Mucosa of rectum (tissue), 2 donors: ENCODE results near the gene FKBP2.

Experiments used
- H3K27ac ChIP-seq, 2 donors: one replicate each; pipeline ENCODE4 v1.7.0; 2013; ENCODE audit warnings: inconsistent platforms in 2 of 2, low read depth in 2 of 2, low read length in 2 of 2
- H3K27me3 ChIP-seq, 2 donors: one replicate each; pipeline ENCODE4 v1.7.0; 2013; ENCODE audit warnings: low read length in 2 of 2; ENCODE audit not compliant: control insufficient read depth in 2 of 2, insufficient read depth in 2 of 2
- H3K36me3 ChIP-seq, 2 donors: one replicate each; pipeline ENCODE4 v1.7.0; 2013; ENCODE audit warnings: low read length in 2 of 2; ENCODE audit not compliant: control insufficient read depth in 2 of 2, insufficient read depth in 2 of 2
- H3K4me1 ChIP-seq, 2 donors: one replicate each; pipeline ENCODE4 v1.7.0; 2013; ENCODE audit warnings: low read length in 2 of 2, mild to moderate bottlenecking in 1 of 2; ENCODE audit not compliant: control insufficient read depth in 2 of 2, insufficient read depth in 2 of 2
- H3K4me3 ChIP-seq, 2 donors: one replicate each; pipeline ENCODE4 v1.7.0; 2013; ENCODE audit warnings: low read length in 2 of 2
- H3K9ac ChIP-seq, 2 donors: one replicate each; pipeline ENCODE4 v1.7.0; 2013; ENCODE audit warnings: low read length in 2 of 2, low read depth in 1 of 2, mild to moderate bottlenecking in 1 of 2
- H3K9me3 ChIP-seq, 2 donors: one replicate each; pipeline ENCODE4 v1.7.0; 2013; ENCODE audit warnings: low read length in 2 of 2; ENCODE audit not compliant: control insufficient read depth in 2 of 2
- donor health status: healthy.
- donor health status: Normal muscosa, but diverticular disease.

FKBP2 gene

DNA sequence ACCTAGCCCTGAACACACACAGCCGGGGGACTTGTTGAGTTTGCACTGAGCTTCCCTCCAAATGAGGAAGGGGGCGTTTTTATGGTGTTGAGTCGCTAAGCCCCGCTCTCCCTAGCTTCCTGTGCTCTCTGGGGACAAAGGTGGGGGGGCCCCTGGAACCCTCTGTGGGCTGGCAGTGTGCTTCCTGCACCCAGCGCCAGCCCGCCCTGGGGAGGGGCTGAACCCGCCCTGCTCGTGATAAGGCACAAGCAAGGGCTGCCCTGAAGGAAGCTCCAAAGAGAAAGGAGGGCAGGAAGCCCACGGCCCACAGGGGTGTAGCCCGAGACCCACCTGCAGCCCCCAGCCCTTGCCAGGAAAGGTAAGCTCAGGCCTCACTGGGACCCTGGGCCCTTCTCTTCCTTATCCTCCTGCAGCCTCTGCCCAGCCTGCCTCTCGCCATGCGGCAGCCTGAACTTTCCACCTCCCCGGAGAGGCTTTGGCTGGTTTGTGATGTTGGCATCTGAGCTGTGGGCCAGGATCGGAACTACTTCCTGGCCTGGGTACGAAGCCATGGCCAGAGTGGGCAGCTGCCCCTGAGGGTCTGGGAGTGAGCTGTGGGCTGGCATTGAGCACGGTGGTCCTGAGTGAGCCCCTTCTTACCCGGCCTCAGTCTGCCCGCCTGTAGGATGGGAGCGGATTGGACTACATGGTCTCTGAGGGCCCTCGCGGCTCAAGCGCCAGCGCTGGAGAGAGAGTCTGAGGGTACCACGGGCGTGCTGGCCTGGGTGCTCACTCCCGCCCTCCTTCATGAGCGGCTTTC lies 34.2 kb upstream of the FKBP2 start, which contains the start of gene FERMT3:
Gene FERMT3 (plus strand): TSS at position 265 of the 799 bp plus-strand sequence. CDS start 644 bp downstream, outside the sequence.
- Histone ChIP-seq H3K9ac (peak within 1 kb of the TSS; percentile 85 to 92), H3K36me3 (peaks cover 22 to 29% of the 10 kb centered on the region in 2 donors), H3K27ac (peak within 1 kb of the TSS; percentile 74 to 93), H3K4me3 (peak within 1 kb of the TSS; percentile 68 to 78), H3K4me1 (peaks cover 24 to 26% of the 10 kb centered on the region in 2 donors), H3K27me3 (no peaks in the 10 kb centered on the region), H3K9me3 (no peaks in the 10 kb centered on the region)

DNA sequence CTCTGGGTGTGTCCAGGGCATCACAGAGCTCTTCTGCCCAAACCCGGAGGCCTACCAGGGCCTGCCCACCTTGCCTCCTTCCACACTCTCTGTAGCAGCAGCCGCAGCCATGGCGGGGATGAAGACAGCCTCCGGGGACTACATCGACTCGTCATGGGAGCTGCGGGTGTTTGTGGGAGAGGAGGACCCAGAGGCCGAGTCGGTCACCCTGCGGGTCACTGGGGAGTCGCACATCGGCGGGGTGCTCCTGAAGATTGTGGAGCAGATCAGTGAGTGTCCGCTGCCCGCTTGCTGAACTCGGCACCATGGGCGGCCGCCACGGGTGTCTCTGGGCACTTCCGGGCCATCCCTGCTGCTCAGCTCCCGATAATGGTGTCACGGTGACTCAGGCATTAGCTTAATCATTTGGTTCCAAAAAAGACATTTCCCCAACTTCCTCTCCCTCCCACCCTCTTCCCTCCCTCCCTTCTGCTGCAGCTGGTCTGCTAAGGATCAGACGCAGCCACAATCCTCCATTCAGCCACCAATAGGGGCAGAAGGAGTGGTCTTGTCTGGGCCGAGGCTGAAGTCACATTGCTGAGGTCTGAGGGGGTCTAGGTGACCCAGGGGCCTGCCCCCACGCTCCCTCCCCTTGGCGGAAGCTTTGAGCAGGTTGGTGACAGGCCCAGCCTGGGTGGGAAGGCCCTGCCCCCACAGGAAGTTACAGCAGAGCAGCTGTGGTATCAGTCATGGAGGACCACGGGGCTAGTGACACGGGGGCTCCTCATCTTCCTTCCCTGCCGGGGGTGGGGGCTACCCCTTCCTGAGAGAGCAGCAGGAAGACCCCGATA lies 33.4 kb upstream of the FKBP2 start:
- Histone ChIP-seq H3K36me3 (peaks cover 17 to 30% of the 10 kb centered on the region in 2 donors), H3K9me3 (no peaks in the 10 kb centered on the region), H3K27ac (peak overlapping the region; percentile 74 to 93), H3K9ac (peak overlapping the region; percentile 85 to 92), H3K27me3 (no peaks in the 10 kb centered on the region), H3K4me1 (peaks cover 24 to 26% of the 10 kb centered on the region in 2 donors), H3K4me3 (peak overlapping the region; percentile 68 to 78)

DNA sequence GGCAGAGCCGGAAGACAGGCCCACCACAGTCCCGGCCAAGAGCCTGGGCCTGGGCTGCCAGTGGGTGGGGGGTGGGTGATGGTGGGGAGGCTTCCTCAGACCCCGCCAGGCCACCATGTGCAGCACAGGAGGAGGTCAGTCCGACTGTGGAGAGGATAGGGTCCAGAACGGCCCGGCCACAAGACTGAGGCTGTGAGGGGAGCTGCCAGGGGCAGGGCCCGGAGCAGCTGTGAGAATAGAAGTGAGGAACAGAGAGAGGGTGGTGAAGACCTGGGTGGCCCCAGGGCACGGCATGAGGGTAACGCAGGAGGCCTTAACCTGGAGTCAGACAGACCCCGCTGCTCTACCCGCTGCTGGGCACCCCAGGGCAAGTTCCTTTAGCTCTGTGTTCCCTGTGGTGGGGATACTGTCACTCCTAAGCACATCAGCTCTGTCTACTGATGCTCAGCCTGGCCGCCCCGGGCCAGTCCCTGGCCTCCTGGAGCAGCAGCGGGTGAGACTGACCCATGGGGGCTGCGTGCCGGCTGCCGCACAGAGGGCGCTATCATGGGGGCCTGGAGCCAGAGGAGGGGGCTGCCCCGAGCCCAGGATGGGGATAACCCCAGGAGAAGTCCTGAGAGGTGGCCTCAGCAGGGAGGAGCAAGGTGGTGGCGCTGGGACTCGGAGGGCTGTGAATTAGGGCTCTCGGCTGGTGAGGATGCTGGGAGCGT lies 32.7 kb upstream of the FKBP2 start:
- peaks cover 9 to 23% of the 10 kb centered on the region in 2 donors for H3K36me3 ChIP-seq
- no peaks in the 10 kb centered on the region for H3K9me3 ChIP-seq
- peaks cover 24 to 26% of the 10 kb centered on the region in 2 donors for H3K4me1 ChIP-seq
- no peaks in the 10 kb centered on the region for H3K27me3 ChIP-seq
- peak overlapping the region; percentile 85 to 92 for H3K9ac ChIP-seq
- peak overlapping the region; percentile 74 to 93 for H3K27ac ChIP-seq
- H3K4me3 ChIP-seq, result peak overlapping the region; percentile 68 to 78

DNA sequence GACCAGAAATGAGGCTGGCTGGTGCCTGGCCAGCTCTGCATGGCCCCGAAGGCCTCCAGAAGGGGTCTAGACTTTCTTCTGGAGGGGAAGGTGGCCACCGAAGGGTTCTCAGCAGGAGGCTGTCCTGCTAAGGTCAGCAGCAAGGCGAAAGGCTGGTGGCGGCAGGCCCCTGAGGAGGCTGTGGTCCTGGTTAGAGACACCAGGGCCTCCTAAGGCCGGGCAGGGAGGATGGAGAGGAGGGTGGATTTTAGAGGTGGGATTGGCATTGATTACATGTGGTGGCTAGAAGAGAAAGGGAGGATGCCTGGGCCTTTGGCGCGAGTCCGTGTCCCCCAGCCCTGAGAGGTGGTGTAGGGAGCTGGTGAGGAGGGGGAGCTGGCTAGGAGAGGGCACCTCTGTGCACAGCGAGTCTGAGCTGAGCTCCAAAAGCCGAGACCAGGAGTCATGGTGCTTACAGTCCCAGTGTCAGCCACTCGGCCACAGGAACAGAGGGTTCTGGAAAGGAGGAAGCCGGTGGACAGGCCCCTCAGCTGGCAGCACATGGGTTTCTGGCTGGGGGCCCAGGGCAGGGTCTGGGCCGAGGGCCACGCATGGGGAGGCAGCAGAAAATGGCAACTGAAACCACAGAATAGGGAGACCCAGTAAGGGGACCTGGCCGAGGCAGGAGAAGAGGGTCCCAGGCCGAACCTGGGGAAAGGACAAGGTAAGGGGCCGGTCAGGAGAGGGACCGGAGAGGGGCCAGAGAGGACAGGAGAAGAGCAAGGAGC lies 31.9 kb upstream of the FKBP2 start:
- Histone ChIP-seq H3K27me3 (no peaks in the 10 kb centered on the region), H3K4me1 (peaks cover 24 to 26% of the 10 kb centered on the region in 2 donors), H3K9me3 (no peaks in the 10 kb centered on the region), H3K9ac (no peak overlapping the region), H3K27ac (no peak overlapping the region), H3K4me3 (no peak overlapping the region), H3K36me3 (peaks cover 2 to 15% of the 10 kb centered on the region in 2 donors)

DNA sequence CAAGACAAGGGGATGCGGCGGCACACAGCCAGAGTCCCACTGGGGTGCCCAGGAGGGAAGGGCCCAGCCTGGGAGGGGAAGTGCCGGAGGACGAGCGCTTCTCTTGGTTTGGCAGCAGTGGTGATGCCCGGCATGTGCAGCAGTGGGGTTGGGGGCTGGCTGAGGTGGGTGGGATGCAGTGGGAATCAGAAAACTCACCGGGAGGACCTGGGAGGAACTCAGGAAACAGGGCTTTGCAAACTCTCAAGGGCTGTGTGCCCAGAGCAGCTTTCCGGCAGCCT lies 31.4 kb upstream of the FKBP2 start:
- H3K9ac ChIP-seq, result no peak overlapping the region
- no peak overlapping the region for H3K27ac ChIP-seq
- peaks cover 0 to 11% of the 10 kb centered on the region in 2 donors for H3K36me3 ChIP-seq
- peaks cover 24 to 26% of the 10 kb centered on the region in 2 donors for H3K4me1 ChIP-seq
- H3K4me3 ChIP-seq, result no peak overlapping the region
- no peaks in the 10 kb centered on the region for H3K9me3 ChIP-seq
- H3K27me3 ChIP-seq, result no peaks in the 10 kb centered on the region

DNA sequence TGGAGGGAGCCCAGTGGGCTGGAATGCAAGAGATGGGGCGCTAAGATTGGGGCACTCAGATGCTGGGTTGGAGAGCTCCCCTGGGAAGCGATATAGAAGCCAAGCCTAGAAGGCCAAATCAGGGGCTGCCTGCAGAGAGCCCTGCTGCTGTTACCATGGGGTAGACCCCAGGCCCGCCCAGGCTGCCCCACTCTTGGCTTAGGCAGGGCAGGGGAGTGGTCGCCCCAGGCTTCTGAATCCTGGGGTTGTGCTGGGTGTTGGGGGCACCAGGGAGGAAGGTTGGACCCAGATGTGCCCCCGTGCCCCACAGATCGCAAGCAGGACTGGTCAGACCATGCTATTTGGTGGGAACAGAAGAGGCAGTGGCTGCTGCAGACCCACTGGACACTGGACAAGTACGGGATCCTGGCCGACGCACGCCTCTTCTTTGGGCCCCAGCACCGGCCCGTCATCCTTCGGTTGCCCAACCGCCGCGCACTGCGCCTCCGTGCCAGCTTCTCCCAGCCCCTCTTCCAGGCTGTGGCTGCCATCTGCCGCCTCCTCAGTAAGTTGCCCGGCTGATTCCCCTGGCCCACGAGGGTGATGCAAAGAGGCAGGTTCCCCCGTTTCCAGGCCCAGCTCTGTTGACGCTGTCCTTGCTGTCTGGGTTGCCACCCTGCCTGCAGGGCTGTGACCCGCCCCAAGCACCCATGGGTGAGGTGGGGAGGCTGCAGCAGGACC lies 30.4 kb upstream of the FKBP2 start:
- no peak overlapping the region for H3K4me3 ChIP-seq
- H3K9me3 ChIP-seq, result no peaks in the 10 kb centered on the region
- no peaks in the 10 kb centered on the region for H3K27me3 ChIP-seq
- H3K27ac ChIP-seq, result no peak overlapping the region
- H3K9ac ChIP-seq, result no peak overlapping the region
- H3K36me3 ChIP-seq, result peaks cover 0 to 13% of the 10 kb centered on the region in 2 donors
- H3K4me1 ChIP-seq, result peaks cover 18 to 21% of the 10 kb centered on the region in 2 donors

DNA sequence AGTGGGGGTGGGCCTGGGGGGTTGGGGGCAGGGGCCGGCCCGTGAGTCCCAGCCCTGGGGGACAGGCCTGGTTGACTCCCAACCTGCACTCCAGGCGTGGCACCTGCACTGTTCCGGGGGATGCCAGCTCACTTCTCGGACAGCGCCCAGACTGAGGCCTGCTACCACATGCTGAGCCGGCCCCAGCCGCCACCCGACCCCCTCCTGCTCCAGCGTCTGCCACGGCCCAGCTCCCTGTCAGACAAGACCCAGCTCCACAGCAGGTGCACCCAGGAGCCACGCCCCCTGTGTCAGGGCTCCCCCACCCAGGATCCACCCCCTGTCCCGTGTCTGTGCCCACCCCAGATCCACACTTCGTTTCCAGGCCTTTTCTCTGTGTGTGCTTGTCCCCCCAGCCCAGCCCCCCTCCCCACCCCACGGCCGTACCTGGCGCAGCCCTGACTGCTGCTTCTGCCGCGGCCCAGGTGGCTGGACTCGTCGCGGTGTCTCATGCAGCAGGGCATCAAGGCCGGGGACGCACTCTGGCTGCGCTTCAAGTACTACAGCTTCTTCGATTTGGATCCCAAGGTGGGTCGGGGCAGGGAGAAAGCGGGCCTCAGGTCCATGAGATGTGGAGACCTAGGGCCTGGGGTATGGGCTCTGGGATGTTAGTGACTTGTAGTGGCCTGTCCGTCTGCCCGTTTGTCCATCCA lies 29.6 kb upstream of the FKBP2 start:
- Histone ChIP-seq H3K27me3 (no peaks in the 10 kb centered on the region), H3K27ac (no peak overlapping the region), H3K9ac (no peak overlapping the region), H3K4me1 (peaks cover 11 to 12% of the 10 kb centered on the region in 2 donors), H3K9me3 (no peaks in the 10 kb centered on the region), H3K36me3 (peaks cover 0 to 13% of the 10 kb centered on the region in 2 donors), H3K4me3 (no peak overlapping the region)

DNA sequence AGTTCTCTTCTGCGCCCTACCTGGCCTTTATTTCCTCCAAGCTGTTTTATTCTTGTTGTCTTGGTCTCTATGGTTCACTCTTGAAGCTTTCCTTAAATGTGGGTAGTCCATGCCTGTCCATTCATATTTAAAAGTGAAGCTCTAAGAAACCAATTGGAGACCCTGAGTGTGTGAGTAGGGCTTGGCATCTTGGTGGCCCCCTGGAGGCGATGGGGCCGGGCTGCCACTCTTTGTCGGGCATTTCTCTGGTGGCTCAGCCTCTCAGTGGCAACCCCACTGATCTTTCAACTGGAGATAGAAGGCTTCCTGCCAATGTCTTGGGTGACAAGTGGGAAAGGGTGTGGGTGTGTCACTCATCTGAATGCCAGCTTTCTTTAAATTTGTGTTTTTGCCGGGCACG lies 24.0 kb upstream of the FKBP2 start:
- Histone ChIP-seq H3K9me3 (no peaks in the 10 kb centered on the region), H3K9ac (no peak overlapping the region), H3K27me3 (no peaks in the 10 kb centered on the region), H3K4me1 (peaks cover 0 to 2% of the 10 kb centered on the region in 2 donors), H3K4me3 (no peak overlapping the region), H3K36me3 (peaks cover 13 to 21% of the 10 kb centered on the region in 2 donors), H3K27ac (no peak overlapping the region)
